Lower leg skin (tissue), 3 donors: ENCODE measurements around the gene CCR5.

ENCODE experiments used
- POLR2A ChIP-seq, 2 donors: fragments of 450-650 bp; IDR thresholded peaks; one replicate each; pipeline ENCODE4 v1.6.1; 2016 to 2017; ENCODE audit warnings: antibody characterized with exemption in 2 of 2, mild to moderate bottlenecking in 1 of 2, moderate library complexity in 1 of 2
- TF ChIP-seq, protein P1 (sequence below), 3 donors: fragments of 450-650 bp; IDR thresholded peaks; one replicate each; pipeline ENCODE4 v1.5.1; 2016; ENCODE audit warnings: antibody characterized with exemption in 3 of 3, mild to moderate bottlenecking in 3 of 3, moderate library complexity in 2 of 3

DNA sequence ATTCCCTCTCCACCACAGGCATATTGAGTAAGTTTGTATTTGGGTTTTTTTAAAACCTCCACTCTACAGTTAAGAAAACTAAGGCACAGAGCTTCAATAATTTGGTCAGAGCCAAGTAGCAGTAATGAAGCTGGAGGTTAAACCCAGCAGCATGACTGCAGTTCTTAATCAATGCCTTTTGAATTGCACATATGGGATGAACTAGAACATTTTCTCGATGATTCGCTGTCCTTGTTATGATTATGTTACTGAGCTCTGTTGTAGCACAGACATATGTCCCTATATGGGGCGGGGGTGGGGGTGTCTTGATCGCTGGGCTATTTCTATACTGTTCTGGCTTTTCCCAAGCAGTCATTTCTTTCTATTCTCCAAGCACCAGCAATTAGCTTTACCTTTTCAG is 1.6 kb upstream of the CCR5 start:
- TF ChIP-seq, protein P1, sequence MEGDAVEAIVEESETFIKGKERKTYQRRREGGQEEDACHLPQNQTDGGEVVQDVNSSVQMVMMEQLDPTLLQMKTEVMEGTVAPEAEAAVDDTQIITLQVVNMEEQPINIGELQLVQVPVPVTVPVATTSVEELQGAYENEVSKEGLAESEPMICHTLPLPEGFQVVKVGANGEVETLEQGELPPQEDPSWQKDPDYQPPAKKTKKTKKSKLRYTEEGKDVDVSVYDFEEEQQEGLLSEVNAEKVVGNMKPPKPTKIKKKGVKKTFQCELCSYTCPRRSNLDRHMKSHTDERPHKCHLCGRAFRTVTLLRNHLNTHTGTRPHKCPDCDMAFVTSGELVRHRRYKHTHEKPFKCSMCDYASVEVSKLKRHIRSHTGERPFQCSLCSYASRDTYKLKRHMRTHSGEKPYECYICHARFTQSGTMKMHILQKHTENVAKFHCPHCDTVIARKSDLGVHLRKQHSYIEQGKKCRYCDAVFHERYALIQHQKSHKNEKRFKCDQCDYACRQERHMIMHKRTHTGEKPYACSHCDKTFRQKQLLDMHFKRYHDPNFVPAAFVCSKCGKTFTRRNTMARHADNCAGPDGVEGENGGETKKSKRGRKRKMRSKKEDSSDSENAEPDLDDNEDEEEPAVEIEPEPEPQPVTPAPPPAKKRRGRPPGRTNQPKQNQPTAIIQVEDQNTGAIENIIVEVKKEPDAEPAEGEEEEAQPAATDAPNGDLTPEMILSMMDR (IDR thresholded peaks at IDR 0.05) = no peak
- TF ChIP-seq POLR2A (IDR thresholded peaks at IDR 0.05) = no peak
